NCI-H128 (cell line): ENCODE results near the gene WDR45.
A peak's percentile ranks its signal among the peaks of the same experiment; 100 is the strongest.
"Not testable (repeated sequence)": the region's sequence is repeated elsewhere in the genome, so short reads cannot be mapped to it uniquely, and the experiment has no call there.

Source experiments
- DNase-seq: peaks from one replicate; lab custom pipeline; 2025; ENCODE audit not compliant: unreplicated experiment; lab: John Stamatoyannopoulos, UW

Gene WDR45

GRCh38 chrX:49079489-49080428, at the start of gene WDR45:
Gene WDR45 (minus strand): TSS chrX:49079887. CDS start chrX:49078095, 1,792 bp downstream.
- DNase-seq, result peak; percentile 17

DNA sequence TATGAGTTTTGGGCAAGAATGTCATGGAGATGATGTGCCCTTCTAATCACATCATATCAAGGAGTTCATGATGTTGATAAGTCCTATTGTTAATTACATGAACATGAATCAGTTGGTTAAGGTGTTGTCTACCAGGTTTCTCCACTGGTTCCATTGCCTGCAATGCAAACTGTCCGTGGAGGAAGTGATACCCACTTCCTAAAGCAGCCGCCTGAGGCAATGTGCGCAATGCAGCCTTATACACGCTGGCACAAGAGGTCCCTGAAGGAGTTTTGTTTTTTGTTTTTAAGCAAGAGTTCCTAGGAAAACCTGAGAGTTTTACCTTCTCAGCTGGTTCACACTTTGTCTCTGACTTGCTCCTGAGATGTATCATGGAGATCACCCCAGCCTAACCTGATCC, 49.7 kb upstream of the WDR45 start:
- no peak for DNase-seq

GRCh38 chrX:49127742-49128258, 48.1 kb upstream of the WDR45 start:
- DNase-seq, result not testable (repeated sequence)

GRCh38 chrX:49122499-49122898, 42.8 kb upstream of the WDR45 start:
- DNase-seq, result no peak

DNA sequence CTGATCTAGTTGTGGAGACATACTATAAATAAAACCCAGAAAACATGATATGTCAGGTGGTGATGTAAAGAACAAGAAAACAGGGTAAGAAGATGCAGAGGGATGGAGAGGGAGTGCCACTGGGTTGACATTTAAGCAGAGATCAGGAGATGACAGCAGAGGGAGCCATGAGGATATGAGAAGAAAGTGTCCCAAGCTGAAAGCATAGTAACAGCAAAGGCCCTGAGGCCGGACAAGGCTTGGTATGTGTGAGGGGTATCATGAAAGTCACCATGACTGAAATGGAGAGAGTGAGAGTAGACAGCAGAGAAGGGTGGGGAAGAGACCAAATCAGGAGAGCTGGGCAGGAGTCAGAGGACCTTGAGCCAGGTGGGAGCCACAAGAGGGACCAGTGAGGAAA, 40.4 kb upstream of the WDR45 start:
- DNase-seq, result no peak

DNA sequence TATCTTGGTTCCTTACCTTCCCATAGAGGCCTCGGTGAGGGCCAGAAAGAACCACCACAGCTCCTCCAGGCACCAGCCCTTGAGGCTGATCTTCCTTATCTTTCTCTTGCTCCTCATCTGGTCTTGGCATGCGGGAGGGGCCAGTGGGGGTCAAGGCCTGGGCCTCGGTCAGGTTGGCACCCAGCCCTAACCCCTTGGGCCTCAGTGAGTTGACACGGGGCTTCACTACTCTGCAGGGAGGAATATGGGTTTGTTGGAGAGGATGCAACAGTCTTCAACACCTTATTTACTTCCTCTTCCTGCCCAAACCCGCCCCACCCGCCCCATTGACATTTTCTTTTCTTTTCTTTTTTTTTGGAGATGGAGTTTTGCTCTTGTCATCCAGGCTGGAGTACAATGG, 37.9 kb upstream of the WDR45 start:
- DNase-seq, result no peak

DNA sequence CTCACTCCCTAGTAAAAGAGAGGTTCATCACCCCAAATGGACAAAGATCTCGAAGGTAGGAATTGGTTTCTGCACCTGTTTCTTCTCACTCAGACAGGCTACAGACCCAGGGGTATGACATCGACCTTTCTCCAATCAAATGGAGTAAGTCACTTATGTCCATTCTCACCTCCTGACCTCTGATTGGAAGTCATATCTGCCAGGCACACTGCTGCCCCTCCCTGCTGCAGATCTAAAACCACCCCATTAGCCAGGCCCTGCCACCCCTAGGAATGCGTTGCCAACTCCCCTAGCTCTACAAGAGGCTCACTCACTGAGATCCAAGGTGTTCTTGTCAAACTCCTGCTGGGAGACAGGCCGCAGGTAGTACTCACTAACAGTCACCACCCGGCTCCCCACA, 37.0 kb upstream of the WDR45 start:
- DNase-seq, result no peak

- no peak for DNase-seq
Observed at GRCh38 chrX:49116076-49116475, 36.4 kb upstream of the WDR45 start.

GRCh38 chrX:49111791-49112190, 32.1 kb upstream of the WDR45 start:
- no peak for DNase-seq

- no peak for DNase-seq
Observed at GRCh38 chrX:49110417-49110816, 30.7 kb upstream of the WDR45 start.

DNA sequence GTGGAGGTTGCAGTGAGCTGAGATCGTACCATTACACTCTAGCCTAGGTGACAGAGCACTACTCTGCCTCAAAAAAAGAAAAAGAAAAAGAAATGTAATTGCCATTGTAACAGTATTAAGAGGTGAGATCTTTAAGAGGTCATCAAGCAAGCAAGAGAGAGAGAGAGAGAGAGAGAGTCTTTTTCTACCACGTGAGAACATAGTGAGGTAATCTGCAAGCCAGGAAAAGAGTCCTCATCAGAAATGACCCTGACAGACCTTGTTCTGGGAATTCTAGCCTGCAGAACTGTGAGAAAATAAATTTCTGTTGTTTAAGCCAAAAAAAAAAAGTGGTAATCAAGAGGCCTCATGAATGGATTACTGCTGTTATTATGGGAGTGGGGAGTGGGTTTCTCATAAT, 29.0 kb upstream of the WDR45 start:
- DNase-seq, result no peak

DNA sequence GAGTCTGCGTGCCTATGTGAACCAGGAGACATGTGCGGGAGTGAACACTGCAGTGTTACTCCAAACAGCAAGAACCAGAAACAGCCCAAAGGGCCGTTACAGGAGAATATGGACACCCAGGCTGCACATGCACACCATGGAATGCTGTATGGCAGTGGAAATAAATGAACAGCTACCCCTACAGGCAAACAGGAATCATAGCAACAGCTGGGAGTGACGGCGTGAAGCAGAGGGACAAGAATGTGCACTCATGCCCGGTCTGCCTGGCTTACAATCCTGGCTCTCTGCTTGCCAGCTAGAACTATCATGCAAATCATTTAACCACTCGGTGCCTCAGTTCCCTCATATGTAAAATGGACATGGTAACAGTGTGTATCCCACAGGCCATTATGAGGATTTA, 27.2 kb upstream of the WDR45 start:
- no peak for DNase-seq

- no peak for DNase-seq
Observed at GRCh38 chrX:49106296-49106695, 26.6 kb upstream of the WDR45 start.

DNA sequence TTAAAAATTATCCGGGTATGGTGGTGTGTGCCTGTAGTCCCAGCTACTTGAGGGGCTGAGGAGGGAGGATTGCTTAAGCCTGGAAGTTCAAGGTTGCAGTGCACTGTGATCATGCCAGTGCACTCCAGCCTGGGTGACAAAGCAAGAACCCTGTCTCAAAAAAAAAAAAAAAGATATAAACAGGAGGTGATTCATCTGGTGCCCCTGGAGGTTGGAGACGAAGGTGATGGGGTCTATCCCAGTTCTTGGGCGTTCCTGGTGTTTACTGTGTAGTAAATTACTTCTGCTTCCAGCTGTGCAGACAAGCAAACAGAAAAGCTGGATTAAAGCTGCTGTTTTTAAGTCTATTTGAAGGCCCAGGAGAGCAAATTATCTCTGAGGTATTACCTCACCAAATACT, 23.9 kb upstream of the WDR45 start:
- DNase-seq, result no peak

DNA sequence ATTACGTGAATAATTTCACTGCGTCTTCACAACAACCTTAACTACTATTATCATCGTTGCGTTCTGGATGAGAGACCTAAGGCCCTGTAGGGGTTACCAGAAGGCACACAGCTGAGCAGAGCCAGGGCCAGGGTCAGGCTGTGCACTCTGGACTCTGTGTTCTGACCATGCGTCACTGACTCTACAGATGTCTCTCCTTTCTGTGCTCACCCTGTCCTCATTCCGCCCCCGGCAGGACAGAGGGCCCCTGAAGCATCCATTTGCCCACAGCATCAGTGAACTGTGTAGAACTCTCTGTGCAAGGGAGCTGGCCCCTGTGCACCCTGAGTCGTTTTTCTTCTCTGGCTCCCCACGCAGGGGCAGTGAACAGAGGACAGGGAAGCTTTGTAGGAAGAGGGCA, 22.5 kb upstream of the WDR45 start:
- DNase-seq, result no peak

DNA sequence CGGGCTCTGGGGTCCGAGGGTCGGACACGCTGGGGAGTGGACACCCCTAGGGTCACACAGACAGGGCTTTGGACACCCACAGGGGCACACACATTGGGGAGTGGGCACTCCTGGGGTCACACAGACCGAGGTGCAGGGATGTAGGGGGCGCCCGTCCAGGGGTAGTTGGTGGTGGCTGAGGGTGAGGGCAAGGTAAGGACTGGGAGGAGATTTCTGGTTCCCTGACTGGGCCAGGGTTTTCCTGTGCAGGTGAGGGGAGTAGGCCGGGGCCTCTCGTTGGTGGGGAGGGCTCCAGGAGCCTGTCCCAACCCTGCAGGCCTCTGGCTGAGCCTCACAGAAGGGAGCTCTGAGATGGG, 21.9 kb upstream of the WDR45 start:
- no peak for DNase-seq

GRCh38 chrX:49100704-49101628, 21.3 kb upstream of the WDR45 start:
- peak; percentile 81 for DNase-seq

DNA sequence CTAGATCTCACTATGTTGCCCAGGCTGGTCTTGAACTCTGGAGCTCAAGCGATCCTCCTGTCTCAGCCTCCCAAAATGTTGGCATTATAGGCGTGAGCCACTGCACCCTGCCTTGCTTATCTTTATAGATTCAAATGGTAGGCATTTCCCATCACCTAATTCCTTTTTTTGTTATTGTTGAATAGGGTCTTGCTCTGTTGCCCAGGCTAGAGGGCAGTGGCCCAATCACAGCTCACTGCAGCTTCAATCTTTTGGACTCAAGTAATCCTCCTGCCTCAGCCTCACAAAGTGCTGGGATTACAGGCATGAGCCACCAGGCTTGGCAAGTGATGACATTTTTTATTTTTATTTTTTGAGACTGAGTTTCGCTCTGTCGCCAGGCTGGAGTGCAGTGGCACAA, 16.7 kb upstream of the WDR45 start:
- no peak for DNase-seq

DNA sequence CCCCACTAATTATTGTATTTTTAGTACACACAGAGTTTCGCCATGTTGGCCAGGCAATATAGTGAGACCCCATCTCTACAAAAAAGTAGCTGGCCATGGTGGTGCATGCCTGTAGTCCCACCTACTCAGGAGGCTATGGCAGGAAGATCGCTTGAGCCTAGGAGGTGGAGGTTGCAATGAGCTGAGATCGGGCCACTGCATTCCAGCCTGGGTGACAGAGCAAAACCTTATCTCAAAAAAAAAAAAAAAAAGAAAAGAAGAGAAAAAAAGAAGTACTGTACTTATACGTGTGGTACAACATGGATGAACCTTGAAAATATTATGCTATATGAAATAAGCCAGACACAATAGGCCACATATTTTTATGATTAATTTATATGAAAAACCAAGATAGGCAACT, 9.9 kb upstream of the WDR45 start:
- DNase-seq, result no peak

DNA sequence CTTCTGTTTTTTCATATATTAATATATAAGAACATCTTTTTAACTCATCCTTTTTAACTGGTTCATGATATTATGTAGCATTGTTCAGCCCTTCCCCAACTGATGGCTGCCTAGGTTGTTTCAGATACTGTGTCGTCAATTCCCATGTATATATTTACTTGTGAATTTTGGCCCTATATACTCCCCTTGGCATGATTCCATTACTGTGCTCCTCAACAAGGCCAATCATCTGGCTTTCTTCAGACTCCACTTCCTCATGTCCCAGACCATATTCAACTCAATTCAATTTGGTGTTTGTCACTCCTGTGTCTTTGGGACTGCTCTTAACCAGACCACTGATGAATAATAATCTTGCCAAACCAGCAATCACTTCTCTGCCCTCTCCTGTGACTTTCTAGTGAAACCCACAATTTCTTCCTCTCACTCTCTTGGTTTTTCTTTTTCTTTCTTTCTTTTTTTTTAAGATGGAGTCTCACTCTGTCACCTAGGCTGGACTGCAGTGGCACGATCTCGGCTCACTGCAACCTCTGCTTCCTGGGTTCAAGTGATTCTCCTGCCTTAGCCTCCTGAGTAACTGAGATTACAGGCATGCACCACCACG, 2.7 kb upstream of the WDR45 start:
- DNase-seq, result no peak

GRCh38 chrX:49077941-49078340, 1.7 kb downstream of the WDR45 start:
- DNase-seq, result no peak
